Measurements from ENCODE around the gene GMCL1.

DNA sequence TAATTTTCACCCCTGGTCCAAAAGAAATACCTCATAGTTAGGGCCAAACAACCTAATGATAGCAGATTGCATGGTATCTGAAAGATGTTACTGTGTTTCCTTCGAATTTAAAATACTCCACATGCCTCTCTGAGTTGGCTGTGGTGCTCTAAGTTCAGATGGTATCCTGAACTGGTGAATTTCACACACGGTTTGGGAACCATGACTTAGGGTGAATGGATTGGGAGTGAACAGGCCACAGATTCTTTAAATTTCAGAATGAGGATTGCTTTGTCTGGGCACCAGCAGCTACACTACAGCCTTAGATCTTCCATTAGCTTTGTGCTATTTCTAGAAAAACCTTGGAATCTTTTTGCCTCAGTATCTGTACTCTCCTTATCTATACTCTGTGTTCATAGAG is 6.2 kb downstream of the GMCL1 start:
- TF ChIP-seq POLR2AphosphoS5 (IDR thresholded peaks at IDR 0.05; ENCODE audit: borderline replicate concordance, low read depth, low read length) (no peak), EZH2 (IDR thresholded peaks at IDR 0.05) (no peak)
